WI38 (cell line): Measurements from ENCODE around the gene TMEM14B.
A peak's percentile ranks its signal among the peaks of the same experiment; 100 is the strongest.
"Not testable (repeated sequence)": the region's sequence is repeated elsewhere in the genome, so short reads cannot be mapped to it uniquely, and the experiment has no call there.

Experiments used
- H3K4me3 ChIP-seq: 2 replicates; pipeline ENCODE4 v1.5.1; 2011; ENCODE audit warnings: low read depth, mild to moderate bottlenecking, control low read depth, low read length
- TF ChIP-seq, protein P1 (sequence below): IDR thresholded peaks from 2 replicates; pipeline ENCODE4 v1.5.1; 2012; ENCODE audit warnings: low read depth, mild to moderate bottlenecking, control low read depth, low read length

TMEM14B gene

DNA sequence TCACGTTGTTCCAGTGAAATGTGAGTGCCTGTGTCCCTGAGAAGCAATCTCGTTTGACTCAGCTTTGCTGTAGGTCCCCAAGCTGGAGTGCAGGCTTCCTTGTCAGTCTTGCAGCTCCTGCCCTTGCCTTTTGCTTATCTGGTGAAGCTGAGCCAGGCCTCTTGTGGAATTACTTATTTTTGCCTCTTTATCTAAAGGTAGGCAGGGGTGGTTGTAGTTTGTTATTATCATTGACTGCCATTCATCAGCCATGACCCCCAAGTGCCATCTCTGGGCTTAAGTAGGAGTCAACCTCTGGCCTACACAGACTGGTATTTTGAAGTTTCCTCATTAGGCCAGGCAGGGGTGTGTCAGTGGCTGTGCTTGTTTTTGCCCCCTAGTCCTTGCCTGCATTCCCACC, 2.1 kb downstream of the TMEM14B start:
- TF ChIP-seq, protein P1, sequence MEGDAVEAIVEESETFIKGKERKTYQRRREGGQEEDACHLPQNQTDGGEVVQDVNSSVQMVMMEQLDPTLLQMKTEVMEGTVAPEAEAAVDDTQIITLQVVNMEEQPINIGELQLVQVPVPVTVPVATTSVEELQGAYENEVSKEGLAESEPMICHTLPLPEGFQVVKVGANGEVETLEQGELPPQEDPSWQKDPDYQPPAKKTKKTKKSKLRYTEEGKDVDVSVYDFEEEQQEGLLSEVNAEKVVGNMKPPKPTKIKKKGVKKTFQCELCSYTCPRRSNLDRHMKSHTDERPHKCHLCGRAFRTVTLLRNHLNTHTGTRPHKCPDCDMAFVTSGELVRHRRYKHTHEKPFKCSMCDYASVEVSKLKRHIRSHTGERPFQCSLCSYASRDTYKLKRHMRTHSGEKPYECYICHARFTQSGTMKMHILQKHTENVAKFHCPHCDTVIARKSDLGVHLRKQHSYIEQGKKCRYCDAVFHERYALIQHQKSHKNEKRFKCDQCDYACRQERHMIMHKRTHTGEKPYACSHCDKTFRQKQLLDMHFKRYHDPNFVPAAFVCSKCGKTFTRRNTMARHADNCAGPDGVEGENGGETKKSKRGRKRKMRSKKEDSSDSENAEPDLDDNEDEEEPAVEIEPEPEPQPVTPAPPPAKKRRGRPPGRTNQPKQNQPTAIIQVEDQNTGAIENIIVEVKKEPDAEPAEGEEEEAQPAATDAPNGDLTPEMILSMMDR, result no peak
- no peak overlapping the region for H3K4me3 ChIP-seq

DNA sequence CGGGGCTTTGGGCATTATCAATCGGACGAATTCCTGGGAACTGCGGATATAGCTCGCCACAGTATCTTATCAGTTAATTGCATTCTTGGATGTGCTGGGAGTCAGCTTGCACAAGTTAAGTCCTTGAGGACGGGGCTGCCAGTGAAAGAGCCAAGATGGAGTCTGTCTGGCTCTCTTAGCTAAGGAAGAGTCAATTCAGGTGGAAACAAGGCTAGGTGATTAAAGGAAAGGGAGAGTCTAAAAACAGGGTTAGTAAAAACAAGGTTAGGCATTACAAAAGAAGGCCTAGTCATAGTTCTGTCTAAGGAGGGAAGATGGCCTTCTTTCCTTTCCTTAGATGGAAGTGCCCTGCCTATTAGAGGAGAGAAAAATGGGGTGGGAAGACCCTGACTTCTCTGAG, 3.0 kb downstream of the TMEM14B start:
- not testable (repeated sequence) for H3K4me3 ChIP-seq

DNA sequence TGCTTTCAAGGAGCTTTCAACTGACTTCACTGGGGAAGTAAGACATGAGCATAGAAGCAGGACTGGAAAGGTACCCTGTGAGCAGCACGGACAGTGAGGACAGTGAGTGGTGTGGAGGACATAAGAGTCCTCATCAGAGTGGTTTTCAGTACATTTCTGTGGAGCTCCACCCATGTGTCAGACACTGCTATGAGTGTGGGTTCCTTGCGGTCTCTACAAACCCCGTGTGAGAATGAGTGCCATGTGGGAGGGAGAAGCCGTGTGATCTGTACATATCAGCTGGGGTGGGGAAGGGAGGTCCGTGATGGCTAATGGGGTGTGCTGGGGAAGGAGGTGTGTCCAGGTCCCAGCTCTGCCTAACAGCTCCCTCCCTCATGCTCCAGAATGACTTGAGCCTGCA, 4.2 kb downstream of the TMEM14B start:
- not testable (repeated sequence) for H3K4me3 ChIP-seq

DNA sequence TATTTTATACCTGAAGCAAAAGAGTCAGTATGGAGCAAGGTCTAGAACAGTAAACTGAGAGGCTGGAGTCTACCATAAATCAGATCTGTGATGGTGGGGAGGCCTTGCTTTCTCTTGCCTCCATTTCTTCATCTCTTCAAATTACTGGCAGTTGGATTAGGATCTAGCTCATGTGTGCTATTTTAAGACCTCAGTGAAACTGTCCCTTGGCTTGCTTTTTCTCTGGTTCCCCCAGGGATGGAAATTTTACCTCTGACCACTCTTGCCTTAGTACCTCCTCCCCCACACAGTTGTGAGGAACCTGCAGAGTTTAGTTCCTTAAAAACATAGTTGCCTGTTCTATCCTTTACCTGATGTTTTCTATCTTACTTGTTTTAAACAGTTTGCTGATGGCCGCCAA, 8.5 kb downstream of the TMEM14B start:
- no peak overlapping the region for H3K4me3 ChIP-seq
- TF ChIP-seq, protein P1, result no peak

GRCh38 chr6:10759312-10759839, 11.8 kb downstream of the TMEM14B start:
- no peak overlapping the region for H3K4me3 ChIP-seq
- TF ChIP-seq, protein P1, result peak; percentile 55

DNA sequence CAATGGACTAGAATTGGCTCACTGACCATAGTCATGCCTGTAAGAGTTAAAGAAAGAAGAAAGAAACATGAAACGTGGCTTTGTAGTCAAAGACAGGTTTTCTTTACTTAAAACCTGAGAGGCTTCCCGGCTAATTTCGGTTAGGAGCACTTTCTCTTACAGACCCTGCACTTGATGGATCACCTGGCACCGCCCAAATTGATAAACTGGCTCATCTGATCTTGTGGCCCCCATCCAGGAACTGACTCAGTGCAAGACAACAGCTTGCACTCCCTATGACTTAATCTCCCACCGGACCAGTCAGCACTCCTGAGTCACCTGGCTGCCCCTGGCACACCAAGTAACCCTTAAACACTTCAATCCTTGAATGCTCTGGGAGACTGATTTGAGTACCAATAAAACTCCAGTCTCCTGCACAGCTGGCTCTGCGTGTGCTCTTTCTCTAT, 12.3 kb downstream of the TMEM14B start:
- TF ChIP-seq, protein P1, result no peak

GRCh38 chr6:10763006-10763405, 15.4 kb downstream of the TMEM14B start:
- H3K4me3 ChIP-seq, result no peak overlapping the region
- TF ChIP-seq, protein P1, result no peak

More for the DNA sequence above, 12.3 kb downstream of the TMEM14B start:
- no peak overlapping the region for H3K4me3 ChIP-seq

DNA sequence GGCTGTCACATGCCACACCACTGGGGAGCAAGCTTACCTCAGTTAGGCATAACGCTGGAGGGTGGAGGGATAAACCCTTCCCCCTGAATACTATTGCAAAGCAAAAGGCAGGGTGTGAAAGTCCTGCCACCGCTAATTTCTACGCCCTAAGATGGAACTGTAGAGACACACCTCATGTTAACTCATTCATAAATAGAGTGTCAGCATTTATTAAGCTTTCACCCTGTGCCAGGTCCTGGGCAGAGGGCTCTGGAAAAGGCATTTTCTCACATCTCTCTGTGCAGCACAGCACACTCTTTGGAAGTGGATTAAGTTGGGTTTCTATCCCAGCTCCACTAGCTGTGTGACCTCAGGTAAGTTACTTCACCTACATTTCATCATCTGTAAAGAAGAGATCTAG, 21.8 kb downstream of the TMEM14B start:
- TF ChIP-seq, protein P1, result no peak
- no peak overlapping the region for H3K4me3 ChIP-seq
